Tibial nerve (tissue), 4 donors: ENCODE results near the gene ABCA4. TPM values are rescaled to one million over a fixed set of nuclear protein-coding genes. Genes with fewer than 3 reads are reported as not detected.

ENCODE experiments used
- DNase-seq, 2 donors: peaks; one replicate each; pipeline ENCODE4 v3.0.0-alpha.2; 2019; ENCODE audit warnings: low spot score in 2 of 2
- H3K27ac ChIP-seq, 4 donors: fragments of 200-600 bp; sonication (generic) in 3 of 4; one replicate each; pipeline ENCODE4 v1.5.1; 2017 to 2019; ENCODE audit warnings: mild to moderate bottlenecking in 1 of 4
- H3K27me3 ChIP-seq, 2 donors: fragments of 200-600 bp; sonication (generic) in 1 of 2; one replicate each; pipeline versions ENCODE4 v1.5.1 to v1.6.0; 2017 to 2019
- H3K36me3 ChIP-seq, 3 donors: fragments of 200-600 bp; sonication (generic); one replicate each; pipeline ENCODE4 v1.5.1; 2018 to 2019
- H3K4me1 ChIP-seq, 4 donors: fragments of 200-600 bp; sonication (generic) in 3 of 4; one replicate each; pipeline ENCODE4 v1.5.1; 2017 to 2019
- H3K4me3 ChIP-seq, 4 donors: fragments of 200-600 bp; sonication (generic) in 3 of 4; one replicate each; pipeline ENCODE4 v1.5.1; 2017 to 2019; ENCODE audit warnings: mild to moderate bottlenecking in 1 of 4, moderate library complexity in 1 of 4
- H3K9me3 ChIP-seq, 4 donors: fragments of 200-600 bp; sonication (generic) in 3 of 4; one replicate each; pipeline ENCODE4 v1.5.1; 2017 to 2019
- CTCF ChIP-seq, 5 experiments: fragments of 200-600 bp in 3 of 5; fragments of 450-650 bp in 2 of 5; sonication (generic) in 3 of 5; IDR thresholded peaks; one replicate each; pipeline ENCODE4 v1.5.1; 2016 to 2019; ENCODE audit warnings: antibody characterized with exemption in 5 of 5, mild to moderate bottlenecking in 3 of 5, moderate library complexity in 2 of 5
- EP300 ChIP-seq, 2 donors: sonication (generic); formaldehyde crosslinking; IDR thresholded peaks; one replicate each; pipeline ENCODE4 v1.6.1; 2017; ENCODE audit warnings: antibody characterized with exemption in 2 of 2, mild to moderate bottlenecking in 1 of 2
- POLR2A ChIP-seq, 2 donors: fragments of 450-650 bp; IDR thresholded peaks; one replicate each; pipeline ENCODE4 v1.6.1; 2017; ENCODE audit warnings: antibody characterized with exemption in 2 of 2, mild to moderate bottlenecking in 2 of 2, moderate library complexity in 2 of 2
- WGBS, 2 donors: methylation state at CpG; one replicate each; pipeline ENCODE4 v1.1.5; 2018; 5-methylcytosine and 5-hydroxymethylcytosine counted together
- total RNA-seq, 4 donors: library from RNA; depleted of rRNA; stranded (reverse); fragments of >200 nt; gene quantifications; one replicate each; pipeline ENCODE4 v1.1.0, GENCODE V29; 2016

Gene ABCA4
- total RNA-seq, 4 donors from 2014 or later, result 0.20 to 0.21 TPM; not detected in 2

DNA sequence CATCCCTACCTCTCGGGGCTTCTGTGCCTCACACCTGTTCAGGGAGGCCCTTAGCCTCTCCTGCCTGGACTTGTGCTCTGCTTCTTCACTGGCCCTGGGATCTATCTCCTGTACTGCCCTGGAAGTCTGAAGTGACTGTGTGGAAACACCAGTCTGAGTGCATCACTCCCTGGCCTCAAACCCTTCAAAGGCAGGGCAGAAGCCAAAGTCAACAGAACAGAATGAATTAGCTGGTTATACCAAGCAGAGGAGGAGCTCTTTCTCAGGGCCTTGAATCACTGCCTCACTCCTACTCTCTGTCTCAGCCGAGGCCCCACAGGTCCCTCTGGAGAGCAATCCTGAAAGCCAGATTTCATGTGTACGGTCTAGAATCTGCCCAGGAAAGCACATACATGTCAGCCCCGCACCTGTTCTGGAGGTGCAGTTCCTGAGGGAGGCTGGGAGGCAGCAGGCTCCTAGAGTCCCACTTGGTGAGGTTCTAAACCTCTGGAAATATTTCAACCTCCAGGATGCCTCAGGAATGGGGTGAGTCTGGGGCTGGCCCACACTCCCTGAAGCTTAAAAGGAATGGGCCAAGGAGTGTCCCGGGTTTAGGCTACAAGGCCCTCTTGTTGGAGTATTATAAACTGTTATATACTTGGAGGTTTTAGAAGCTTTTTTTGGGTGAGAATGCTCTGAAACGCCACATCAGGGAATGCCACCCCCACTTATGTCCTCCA, 98.3 kb downstream of the ABCA4 start:
- H3K4me3 ChIP-seq, result no peak overlapping the region
- H3K27ac ChIP-seq, result peak overlapping the region in 2 of 4 donors; percentile 64 to 73
- peak; percentile 28 to 55 for DNase-seq
- no peaks in the 10 kb centered on the region for H3K9me3 ChIP-seq
- peaks cover 0 to 38% (median 8%) of the 10 kb centered on the region in 4 donors for H3K4me1 ChIP-seq
- H3K27me3 ChIP-seq, result no peaks in the 10 kb centered on the region
- 69 to 71% methylated on average over 5 to 6 of the region's 6 CpGs for WGBS, 2 donors
- TF ChIP-seq EP300 (IDR thresholded peaks at IDR 0.05) (peak in 1 of 2 donors; percentile 43), POLR2A (IDR thresholded peaks at IDR 0.05) (no peak)
- no peaks in the 10 kb centered on the region for H3K36me3 ChIP-seq

GRCh38 chr1:94020764-94021579, 100.0 kb downstream of the ABCA4 start:
- Histone ChIP-seq H3K27me3 (no peaks in the 10 kb centered on the region), H3K4me3 (no peak overlapping the region), H3K36me3 (no peaks in the 10 kb centered on the region), H3K4me1 (peaks cover 0 to 23% (median 7%) of the 10 kb centered on the region in 4 donors), H3K9me3 (no peaks in the 10 kb centered on the region), H3K27ac (peak overlapping the region in 1 of 4 donors; percentile 25)
- no peak for DNase-seq
- WGBS, 2 donors, result 73 to 79% methylated on average over 10 of the region's 10 CpGs
- TF ChIP-seq EP300 (IDR thresholded peaks at IDR 0.05) (no peak), CTCF (IDR thresholded peaks at IDR 0.05) (no peak), POLR2A (IDR thresholded peaks at IDR 0.05) (no peak)

DNA sequence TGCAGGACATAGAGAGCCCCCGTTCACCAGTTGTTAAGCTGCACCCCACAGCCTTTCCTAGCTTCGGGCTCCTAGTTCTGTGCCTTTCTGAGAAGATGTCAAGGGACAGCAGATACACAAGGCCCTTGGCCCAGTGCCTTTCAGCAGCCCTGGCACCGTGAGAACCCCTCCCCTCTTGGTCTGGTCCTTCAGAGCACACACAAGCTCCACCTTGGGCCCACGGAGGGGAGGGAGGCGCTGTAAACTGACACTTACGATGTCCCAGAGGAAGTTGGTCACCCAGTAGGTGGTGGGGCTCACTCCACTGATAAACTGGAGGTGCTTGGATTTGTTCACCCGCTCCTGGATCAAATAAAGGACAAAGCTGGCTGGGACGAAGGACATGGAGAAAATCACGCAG, 101.6 kb downstream of the ABCA4 start:
- H3K27ac ChIP-seq, result no peak overlapping the region
- peaks cover 0 to 18% (median 6%) of the 10 kb centered on the region in 4 donors for H3K4me1 ChIP-seq
- H3K36me3 ChIP-seq, result no peaks in the 10 kb centered on the region
- TF ChIP-seq POLR2A (IDR thresholded peaks at IDR 0.05), result no peak
- TF ChIP-seq CTCF (IDR thresholded peaks at IDR 0.05), result no peak
- TF ChIP-seq EP300 (IDR thresholded peaks at IDR 0.05), result no peak
- DNase-seq, result no peak
- WGBS, 2 donors, result 84 to 90% methylated on average over 9 of the region's 9 CpGs
- H3K27me3 ChIP-seq, result no peaks in the 10 kb centered on the region
- no peak overlapping the region for H3K4me3 ChIP-seq
- H3K9me3 ChIP-seq, result no peaks in the 10 kb centered on the region

GRCh38 chr1:94017155-94017829, 103.7 kb downstream of the ABCA4 start:
- H3K4me3 ChIP-seq, result no peak overlapping the region
- H3K9me3 ChIP-seq, result no peaks in the 10 kb centered on the region
- H3K36me3 ChIP-seq, result no peaks in the 10 kb centered on the region
- H3K4me1 ChIP-seq, result peaks cover 0 to 11% (median 6%) of the 10 kb centered on the region in 4 donors
- H3K27ac ChIP-seq, result no peak overlapping the region
- 65 to 70% methylated on average over 6 of the region's 6 CpGs for WGBS, 2 donors
- H3K27me3 ChIP-seq, result no peaks in the 10 kb centered on the region
- DNase-seq, result no peak
- TF ChIP-seq CTCF (IDR thresholded peaks at IDR 0.05) (no peak), POLR2A (IDR thresholded peaks at IDR 0.05) (no peak), EP300 (IDR thresholded peaks at IDR 0.05) (no peak)

GRCh38 chr1:94015489-94015817, 105.5 kb downstream of the ABCA4 start:
- no peak for DNase-seq
- no peaks in the 10 kb centered on the region for H3K9me3 ChIP-seq
- no peaks in the 10 kb centered on the region for H3K36me3 ChIP-seq
- no peak for TF ChIP-seq EP300 (IDR thresholded peaks at IDR 0.05)
- TF ChIP-seq POLR2A (IDR thresholded peaks at IDR 0.05), result no peak
- TF ChIP-seq CTCF (IDR thresholded peaks at IDR 0.05), result no peak
- 88 to 100% methylated on average over 1 to 3 of the region's 3 CpGs for WGBS, 2 donors
- H3K27me3 ChIP-seq, result no peaks in the 10 kb centered on the region
- no peak overlapping the region for H3K4me3 ChIP-seq
- no peaks in the 10 kb centered on the region for H3K4me1 ChIP-seq
- H3K27ac ChIP-seq, result no peak overlapping the region
